Measurements from ENCODE around the gene CCR5.

DNA sequence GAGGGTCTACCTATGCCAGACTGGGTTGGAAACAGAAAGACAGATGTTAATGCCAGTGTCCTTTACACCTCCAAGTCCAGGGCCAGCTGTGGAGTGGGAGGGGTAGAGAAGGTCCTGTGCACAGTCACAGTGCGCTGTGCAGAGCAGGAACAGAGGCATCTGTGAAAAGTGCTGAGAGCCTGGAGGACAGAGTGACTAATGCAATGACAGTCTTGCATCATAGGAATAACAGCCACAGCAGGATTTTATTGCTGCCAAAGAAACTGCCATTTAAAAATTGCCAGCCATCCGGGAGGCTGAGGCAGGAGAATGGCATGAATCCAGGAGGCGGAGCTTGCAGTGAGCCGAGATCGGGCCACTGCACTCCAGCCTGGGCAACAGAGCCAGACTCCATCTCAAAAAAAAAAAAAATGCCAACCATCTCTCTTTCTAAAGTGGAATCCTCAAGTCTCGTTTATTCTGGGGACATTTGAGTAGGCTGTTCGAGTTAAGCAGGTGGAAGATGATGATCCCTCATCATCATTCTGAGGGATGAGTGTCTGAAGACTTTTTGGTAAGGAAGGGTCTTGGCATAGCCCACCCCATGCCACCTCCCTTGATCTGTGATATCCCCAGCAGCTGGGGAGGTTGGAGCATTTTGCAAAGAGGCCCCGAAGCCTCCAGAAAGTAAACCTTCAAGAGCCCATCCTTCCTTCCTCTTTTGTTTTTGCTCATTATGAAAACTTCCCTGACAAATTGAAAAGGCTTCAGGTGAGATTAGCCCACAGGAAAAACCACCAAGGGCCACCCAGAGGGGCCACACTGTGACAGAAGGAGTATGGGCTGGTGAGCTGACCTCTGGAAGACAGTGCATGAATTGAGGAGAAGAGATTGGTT is 9.1 kb upstream of the CCR5 start:
- no peak for TF ChIP-seq EZH2 (IDR thresholded peaks at IDR 0.05; ENCODE audit: borderline replicate concordance, low read length)
- TF ChIP-seq, protein P1, sequence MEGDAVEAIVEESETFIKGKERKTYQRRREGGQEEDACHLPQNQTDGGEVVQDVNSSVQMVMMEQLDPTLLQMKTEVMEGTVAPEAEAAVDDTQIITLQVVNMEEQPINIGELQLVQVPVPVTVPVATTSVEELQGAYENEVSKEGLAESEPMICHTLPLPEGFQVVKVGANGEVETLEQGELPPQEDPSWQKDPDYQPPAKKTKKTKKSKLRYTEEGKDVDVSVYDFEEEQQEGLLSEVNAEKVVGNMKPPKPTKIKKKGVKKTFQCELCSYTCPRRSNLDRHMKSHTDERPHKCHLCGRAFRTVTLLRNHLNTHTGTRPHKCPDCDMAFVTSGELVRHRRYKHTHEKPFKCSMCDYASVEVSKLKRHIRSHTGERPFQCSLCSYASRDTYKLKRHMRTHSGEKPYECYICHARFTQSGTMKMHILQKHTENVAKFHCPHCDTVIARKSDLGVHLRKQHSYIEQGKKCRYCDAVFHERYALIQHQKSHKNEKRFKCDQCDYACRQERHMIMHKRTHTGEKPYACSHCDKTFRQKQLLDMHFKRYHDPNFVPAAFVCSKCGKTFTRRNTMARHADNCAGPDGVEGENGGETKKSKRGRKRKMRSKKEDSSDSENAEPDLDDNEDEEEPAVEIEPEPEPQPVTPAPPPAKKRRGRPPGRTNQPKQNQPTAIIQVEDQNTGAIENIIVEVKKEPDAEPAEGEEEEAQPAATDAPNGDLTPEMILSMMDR (IDR thresholded peaks at IDR 0.05; ENCODE audit: low read length) = no peak
